Mucosa of descending colon (tissue), 3 donors: ENCODE data around the gene VPS13D. TPM values are rescaled to one million over a fixed set of nuclear protein-coding genes. Genes with fewer than 3 reads are reported as not detected.

Experiments used
- ATAC-seq: fragments of 200-7000 bp; cut with Tn5 transposase; one replicate; pipeline ENCODE4 v1.9.1; 2020; ENCODE audit warnings: mild to moderate bottlenecking, moderate library complexity
- DNase-seq, 3 donors: peaks; one replicate each; pipeline ENCODE4 v3.0.0-alpha.2; 2020
- H3K36me3 ChIP-seq: fragments of 200-600 bp; one replicate; pipeline ENCODE4 v1.8.0; 2021; ENCODE audit warnings: low read depth, mild to moderate bottlenecking
- H3K4me1 ChIP-seq: fragments of 200-600 bp; one replicate; pipeline ENCODE4 v1.8.0; 2021; ENCODE audit warnings: low read depth, mild to moderate bottlenecking
- H3K4me3 ChIP-seq: fragments of 200-600 bp; one replicate; pipeline ENCODE4 v1.8.0; 2021; ENCODE audit warnings: mild to moderate bottlenecking
- H3K9me3 ChIP-seq: fragments of 200-600 bp; one replicate; pipeline ENCODE4 v1.8.0; 2021; ENCODE audit warnings: mild to moderate bottlenecking
- CTCF ChIP-seq: fragments of 200-600 bp; IDR thresholded peaks from one replicate; pipeline ENCODE4 v1.8.0; 2022; ENCODE audit warnings: antibody characterized with exemption, mild to moderate bottlenecking
- intact Hi-C, 2 donors: fragments of 100-400 bp; cut with DNase I in 1 of 2; cut with micrococcal nuclease in 1 of 2; formaldehyde crosslinking; loops; one replicate each; pipeline versions ENCODE4 v1.11.0 to v1.11.1; 2022; cut with DNase I, micrococcal nuclease
- total RNA-seq, 3 donors: library from RNA; stranded (reverse); fragmentation: NEBNext Ultra II Directional in 2 of 3; extraction: Animal tissue kit (Norgen Biotek cat#: 25700) in 2 of 3; gene quantifications; one replicate each; pipeline versions ENCODE4 v1.2.1 to v1.2.4, GENCODE V29; 2021 to 2023
- donor health status: DM: no; HTN: no; CAD: no; lungs with moderate emphysema.
- donor health status: DM: no; HTN: no; CAD: no.
- donor health status: DM: no; HTN: yes; CAD: no.

Gene VPS13D
- total RNA-seq, 3 donors from 2014 or later: 70.1 to 96.6 (median 96.6) TPM

- Histone ChIP-seq H3K9me3 (no peaks in the 10 kb centered on the region), H3K36me3 (no peaks in the 10 kb centered on the region), H3K4me1 (peaks cover 9% of the 10 kb centered on the region), H3K4me3 (no peak overlapping the region)
- ATAC-seq (no peak), DNase-seq (no peak)
- intact Hi-C loops: no loop called here
- no peak for TF ChIP-seq CTCF
Observed at GRCh38 chr1:12188115-12188514, 41.7 kb upstream of the VPS13D start.

- H3K36me3 ChIP-seq: no peaks in the 10 kb centered on the region
- intact Hi-C loops: no loop called here
- no peak for TF ChIP-seq CTCF
- no peak overlapping the region for H3K4me3 ChIP-seq
- peaks cover 9% of the 10 kb centered on the region for H3K4me1 ChIP-seq
- DNase-seq: peak in 1 of 3 donors; percentile 51
- ATAC-seq: no peak
- no peaks in the 10 kb centered on the region for H3K9me3 ChIP-seq
Observed at GRCh38 chr1:12188657-12189327, 41.0 kb upstream of the VPS13D start.

GRCh38 chr1:12189328-12189682, 40.5 kb upstream of the VPS13D start:
- peaks cover 9% of the 10 kb centered on the region for H3K4me1 ChIP-seq
- H3K36me3 ChIP-seq: no peaks in the 10 kb centered on the region
- ATAC-seq: no peak
- H3K4me3 ChIP-seq: no peak overlapping the region
- intact Hi-C loops: no loop called here
- no peaks in the 10 kb centered on the region for H3K9me3 ChIP-seq
- TF ChIP-seq CTCF: no peak
- DNase-seq: no peak

- no peaks in the 10 kb centered on the region for H3K9me3 ChIP-seq
- intact Hi-C loops: no loop called here
- DNase-seq (no peak), ATAC-seq (no peak)
- no peak for TF ChIP-seq CTCF
- H3K4me3 ChIP-seq: no peak overlapping the region
- H3K36me3 ChIP-seq: no peaks in the 10 kb centered on the region
- H3K4me1 ChIP-seq: no peaks in the 10 kb centered on the region
Observed at GRCh38 chr1:12191242-12192032, 38.4 kb upstream of the VPS13D start.

- DNase-seq (no peak), ATAC-seq (no peak)
- intact Hi-C loops: no loop called here
- no peak overlapping the region for H3K4me3 ChIP-seq
- no peak for TF ChIP-seq CTCF
- H3K4me1 ChIP-seq: no peaks in the 10 kb centered on the region
- H3K36me3 ChIP-seq: no peaks in the 10 kb centered on the region
- H3K9me3 ChIP-seq: no peaks in the 10 kb centered on the region
Observed at GRCh38 chr1:12194666-12195216, 35.1 kb upstream of the VPS13D start.
